Measurements from ENCODE around the gene HLA-F. TPM values are rescaled to one million over a fixed set of nuclear protein-coding genes. Genes with fewer than 3 reads are reported as not detected.

HLA-F gene
- total RNA-seq, 2 experiments from 2014 or later = 282 to 310 TPM

- Mint-ChIP-seq H3K27me3 (ENCODE audit: low read depth) (no peaks in the 10 kb centered on the region), H3K27ac (no peak overlapping the region), H3K9me3 (no peaks in the 10 kb centered on the region), H3K4me3 (peak overlapping the region; percentile 90), H3K4me1 (ENCODE audit: low read depth) (peaks cover 63% of the 10 kb centered on the region), H3K36me3 (ENCODE audit: low read depth) (peaks cover 48% of the 10 kb centered on the region)
- no peak for DNase-seq
- CTCF ChIA-PET = interaction anchor here (1.1 to 2.9 kb wide), 6 partner anchors 11 to 77 kb away, joined by 5 to 13 read pairs (median 6); no protein-coding TSS in a partner anchor
- intact Hi-C loops (cut with micrococcal nuclease) = no loop called here
Measured at GRCh38 chr6:29726571-29727194, 3.4 kb downstream of the HLA-F start.

DNA sequence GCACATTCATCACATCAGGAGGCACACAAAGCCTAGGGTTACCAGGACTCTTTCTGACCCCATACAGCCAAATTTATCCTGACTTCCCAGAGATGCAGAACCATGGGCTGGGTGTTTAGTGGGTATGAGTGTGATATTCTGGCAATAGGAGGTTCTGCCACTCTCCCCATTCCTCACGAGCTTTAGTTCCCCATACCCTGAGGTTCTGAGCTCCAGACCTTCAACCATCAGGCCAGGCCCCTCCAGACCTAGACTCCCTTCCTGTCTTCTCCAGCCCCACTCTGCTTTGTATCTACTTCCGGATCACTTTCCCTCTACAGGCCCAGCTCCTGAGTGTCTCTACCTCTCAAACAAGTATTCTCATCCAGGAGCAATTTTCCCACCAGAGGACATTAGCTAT is 4.4 kb downstream of the HLA-F start:
- no peak overlapping the region for H3K4me3 Mint-ChIP-seq
- H3K27ac Mint-ChIP-seq = peak overlapping the region; percentile 46
- peaks cover 56% of the 10 kb centered on the region for H3K4me1 Mint-ChIP-seq (ENCODE audit: low read depth)
- H3K27me3 Mint-ChIP-seq (ENCODE audit: low read depth) = no peaks in the 10 kb centered on the region
- intact Hi-C loops (cut with micrococcal nuclease) = no loop called here
- no peak for DNase-seq
- CTCF ChIA-PET = interaction anchor here (0.8 to 2.9 kb wide), 6 partner anchors 10 to 120 kb away, joined by 3 to 13 read pairs (median 5); no protein-coding TSS in a partner anchor
- peaks cover 48% of the 10 kb centered on the region for H3K36me3 Mint-ChIP-seq (ENCODE audit: low read depth)
- H3K9me3 Mint-ChIP-seq = no peaks in the 10 kb centered on the region

GRCh38 chr6:29728173-29728874 is 5.1 kb downstream of the HLA-F start:
- intact Hi-C loops (cut with micrococcal nuclease) = no loop called here
- H3K4me3 Mint-ChIP-seq = no peak overlapping the region
- H3K36me3 Mint-ChIP-seq (ENCODE audit: low read depth) = peaks cover 48% of the 10 kb centered on the region
- peaks cover 54% of the 10 kb centered on the region for H3K4me1 Mint-ChIP-seq (ENCODE audit: low read depth)
- no peak for DNase-seq
- peak overlapping the region; percentile 46 for H3K27ac Mint-ChIP-seq
- CTCF ChIA-PET = interaction anchor here (0.8 to 2.9 kb wide), 4 partner anchors 9 to 120 kb away, joined by 3 to 13 read pairs (median 6); no protein-coding TSS in a partner anchor
- H3K9me3 Mint-ChIP-seq = no peaks in the 10 kb centered on the region
- no peaks in the 10 kb centered on the region for H3K27me3 Mint-ChIP-seq (ENCODE audit: low read depth)

GRCh38 chr6:29728875-29729270 is 5.6 kb downstream of the HLA-F start:
- no peak for DNase-seq
- H3K9me3 Mint-ChIP-seq = no peaks in the 10 kb centered on the region
- H3K27ac Mint-ChIP-seq = no peak overlapping the region
- H3K27me3 Mint-ChIP-seq (ENCODE audit: low read depth) = no peaks in the 10 kb centered on the region
- peaks cover 55% of the 10 kb centered on the region for H3K4me1 Mint-ChIP-seq (ENCODE audit: low read depth)
- peaks cover 47% of the 10 kb centered on the region for H3K36me3 Mint-ChIP-seq (ENCODE audit: low read depth)
- intact Hi-C loops (cut with micrococcal nuclease) = no loop called here
- CTCF ChIA-PET = interaction anchor here (2.9 kb wide), 1 partner anchor 9 kb away, joined by 13 read pairs; no protein-coding TSS in a partner anchor
- no peak overlapping the region for H3K4me3 Mint-ChIP-seq

DNA sequence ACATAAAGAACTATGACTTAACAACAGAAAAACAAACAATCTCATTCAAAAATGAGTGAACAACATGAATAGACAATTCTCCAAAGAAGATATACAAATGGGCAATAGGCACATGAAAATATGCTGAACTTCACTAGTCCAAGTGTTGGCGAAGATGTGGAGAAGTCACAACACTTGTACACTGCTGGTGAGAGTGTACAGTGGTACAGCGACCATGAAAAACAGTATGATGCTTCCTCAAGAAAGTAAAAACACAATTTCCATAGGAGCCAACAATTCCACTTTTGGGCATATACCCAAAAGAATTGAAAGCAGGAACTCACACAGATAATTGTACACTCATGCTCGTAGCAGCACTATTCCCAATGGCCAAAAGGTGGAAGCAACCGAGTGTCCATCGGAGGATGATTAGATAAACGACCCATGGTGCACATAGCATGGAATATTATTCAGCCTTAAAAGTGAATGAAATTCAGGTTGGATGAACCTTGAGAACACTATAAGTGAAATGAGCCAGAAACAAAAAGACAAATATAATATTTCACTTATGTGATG is 6.6 kb downstream of the HLA-F start:
- Mint-ChIP-seq H3K4me1 (ENCODE audit: low read depth) (peaks cover 56% of the 10 kb centered on the region), H3K9me3 (no peaks in the 10 kb centered on the region), H3K27me3 (ENCODE audit: low read depth) (no peaks in the 10 kb centered on the region), H3K36me3 (ENCODE audit: low read depth) (peaks cover 37% of the 10 kb centered on the region), H3K27ac (no peak overlapping the region), H3K4me3 (no peak overlapping the region)
- intact Hi-C loops (cut with micrococcal nuclease) = no loop called here
- CTCF ChIA-PET = no interaction called here
- DNase-seq = no peak

DNA sequence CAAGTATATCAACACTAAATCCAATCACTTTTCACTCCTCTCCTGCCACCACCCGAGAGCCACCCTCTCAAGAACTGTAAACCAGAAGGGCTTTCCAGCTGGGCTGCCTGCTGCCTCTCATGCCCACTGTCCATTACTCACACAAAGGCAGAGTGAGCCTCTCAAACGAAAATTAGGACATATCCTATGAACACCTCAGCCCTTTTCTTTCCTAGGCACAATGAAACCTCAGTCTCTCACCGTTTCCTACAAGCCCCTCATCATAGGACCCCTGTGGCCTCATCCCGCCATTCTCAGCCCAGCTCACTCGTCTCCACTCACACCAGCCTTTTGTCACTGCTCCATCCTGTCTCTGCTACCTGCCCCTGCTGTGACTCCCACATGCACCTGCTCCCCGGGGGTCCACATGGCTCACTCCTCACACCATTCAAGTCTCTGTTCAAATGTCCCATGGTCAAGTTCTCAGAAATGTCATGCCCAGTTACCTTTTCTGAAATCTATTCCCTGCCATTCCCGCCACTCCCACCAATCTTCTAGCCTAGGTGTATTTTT is 7.4 kb downstream of the HLA-F start:
- Mint-ChIP-seq H3K4me3 (no peak overlapping the region), H3K27ac (no peak overlapping the region)
- CTCF ChIA-PET = no interaction called here

GRCh38 chr6:29731281-29731680 is 8.0 kb downstream of the HLA-F start:
- H3K27ac Mint-ChIP-seq = no peak overlapping the region
- CTCF ChIA-PET = interaction anchor here (1.3 kb wide), 1 partner anchor 77 kb away, joined by 3 read pairs; no protein-coding TSS in a partner anchor
- no peaks in the 10 kb centered on the region for H3K27me3 Mint-ChIP-seq (ENCODE audit: low read depth)
- DNase-seq = no peak
- H3K36me3 Mint-ChIP-seq (ENCODE audit: low read depth) = peaks cover 22% of the 10 kb centered on the region
- peaks cover 42% of the 10 kb centered on the region for H3K4me1 Mint-ChIP-seq (ENCODE audit: low read depth)
- no peaks in the 10 kb centered on the region for H3K9me3 Mint-ChIP-seq
- intact Hi-C loops (cut with micrococcal nuclease) = no loop called here
- no peak overlapping the region for H3K4me3 Mint-ChIP-seq

More for the DNA sequence above, 7.4 kb downstream of the HLA-F start:
- Mint-ChIP-seq H3K4me1 (ENCODE audit: low read depth) (peaks cover 48% of the 10 kb centered on the region), H3K27me3 (ENCODE audit: low read depth) (no peaks in the 10 kb centered on the region), H3K36me3 (ENCODE audit: low read depth) (peaks cover 29% of the 10 kb centered on the region), H3K9me3 (no peaks in the 10 kb centered on the region)
- no peak for DNase-seq
- intact Hi-C loops (cut with micrococcal nuclease) = no loop called here

DNA sequence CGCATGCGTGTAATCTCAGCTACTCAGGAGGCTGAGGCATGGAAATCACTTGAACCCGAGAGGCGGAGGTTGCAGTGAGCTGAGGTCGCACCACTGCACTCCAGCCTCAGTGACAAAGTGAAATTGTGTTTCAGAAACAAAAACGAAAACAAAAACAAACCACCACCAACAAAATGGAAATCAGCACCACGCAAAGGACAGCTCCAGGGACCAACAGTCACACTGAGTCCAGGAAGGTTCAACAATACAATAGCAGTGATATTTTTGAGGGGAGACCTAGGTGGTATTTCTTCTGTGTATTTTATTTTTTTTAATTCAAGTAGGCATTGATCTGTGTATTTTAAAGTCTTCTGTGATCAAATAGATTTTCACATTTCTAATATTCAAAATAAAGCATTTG is 9.8 kb downstream of the HLA-F start:
- intact Hi-C loops (cut with micrococcal nuclease) = no loop called here
- Mint-ChIP-seq H3K9me3 (no peaks in the 10 kb centered on the region), H3K4me1 (ENCODE audit: low read depth) (peaks cover 25% of the 10 kb centered on the region), H3K27ac (no peak overlapping the region), H3K36me3 (ENCODE audit: low read depth) (peaks cover 5% of the 10 kb centered on the region), H3K27me3 (ENCODE audit: low read depth) (no peaks in the 10 kb centered on the region), H3K4me3 (no peak overlapping the region)
- no peak for DNase-seq
- CTCF ChIA-PET = interaction anchor here (1.3 to 6.7 kb wide), 4 partner anchors 21 to 102 kb away, joined by 4 to 51 read pairs (median 10); no protein-coding TSS in a partner anchor

DNA sequence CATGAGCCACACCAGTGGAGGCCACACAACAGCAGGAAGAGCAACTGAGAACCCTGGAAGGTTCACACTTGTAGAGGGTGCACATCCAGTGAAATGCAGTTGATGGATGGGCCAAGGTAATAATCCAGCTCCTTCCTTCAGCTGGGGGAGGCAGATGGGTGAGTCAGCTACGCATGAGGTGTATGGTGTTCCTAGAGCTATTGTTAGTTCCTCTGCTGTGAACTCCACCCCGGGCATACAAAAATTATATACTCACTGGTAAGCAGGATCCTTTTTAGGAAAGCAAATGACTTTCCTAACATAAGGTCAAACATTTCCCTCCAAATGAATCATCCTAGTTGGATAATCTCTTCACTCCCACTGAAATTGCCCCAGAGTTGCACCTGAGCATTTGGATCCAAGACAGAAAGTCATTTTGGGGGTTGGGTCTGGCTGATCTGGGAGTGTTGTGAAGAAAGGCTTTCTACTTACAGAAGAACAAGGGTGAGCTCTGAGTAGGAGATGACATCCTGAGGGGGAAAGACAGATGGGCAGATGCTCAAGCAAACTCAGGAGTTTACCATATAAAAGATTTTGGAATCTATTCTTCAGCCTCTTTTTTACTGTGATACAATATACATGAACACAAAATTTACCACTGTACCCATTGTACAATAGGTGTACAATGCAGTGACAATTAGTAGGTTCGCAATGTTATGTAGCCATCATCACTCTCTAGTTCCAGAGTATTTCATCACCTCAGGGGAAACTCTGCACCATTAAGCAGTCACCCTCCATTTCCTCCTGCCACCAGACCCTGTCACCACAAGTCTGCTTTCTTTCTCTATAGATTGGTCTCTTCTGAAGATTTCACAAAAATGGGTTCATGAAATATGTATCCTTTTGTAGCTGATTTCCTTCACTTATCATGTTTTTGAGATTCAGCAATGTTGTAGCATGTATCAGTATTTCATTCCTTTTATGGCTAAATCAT is 11.1 kb downstream of the HLA-F start:
- intact Hi-C loops (cut with micrococcal nuclease) = no loop called here

GRCh38 chr6:29736563-29736962 is 13.3 kb downstream of the HLA-F start:
- Mint-ChIP-seq H3K9me3 (no peaks in the 10 kb centered on the region), H3K27me3 (ENCODE audit: low read depth) (no peaks in the 10 kb centered on the region), H3K4me1 (ENCODE audit: low read depth) (peaks cover 11% of the 10 kb centered on the region), H3K27ac (no peak overlapping the region), H3K36me3 (ENCODE audit: low read depth) (no peaks in the 10 kb centered on the region), H3K4me3 (no peak overlapping the region)
- DNase-seq = no peak
- intact Hi-C loops (cut with micrococcal nuclease) = no loop called here
- CTCF ChIA-PET = interaction anchor here (0.8 to 6.7 kb wide), 6 partner anchors 11 to 99 kb away, joined by 3 to 51 read pairs (median 4); no protein-coding TSS in a partner anchor

More for the DNA sequence above, 11.1 kb downstream of the HLA-F start:
- Mint-ChIP-seq H3K27ac (no peak overlapping the region), H3K4me3 (no peak overlapping the region), H3K36me3 (ENCODE audit: low read depth) (no peaks in the 10 kb centered on the region), H3K9me3 (no peaks in the 10 kb centered on the region), H3K27me3 (ENCODE audit: low read depth) (no peaks in the 10 kb centered on the region), H3K4me1 (ENCODE audit: low read depth) (peaks cover 21% of the 10 kb centered on the region)
- no peak for DNase-seq
- CTCF ChIA-PET = interaction anchor here (1.0 to 6.7 kb wide), 7 partner anchors 15 to 101 kb away, joined by 4 to 51 read pairs (median 5); no protein-coding TSS in a partner anchor

All from activated naive CD4-positive, alpha-beta T cell treated with anti-CD3 and anti-CD28 coated beads for 36 hours (primary cell).